SH-SY5Y (cell line): ENCODE data around the gene DEGS2.

ENCODE experiments used
- GATA2 ChIP-seq: IDR thresholded peaks from 2 replicates; pipeline ENCODE4 v1.6.1; 2011; ENCODE audit warnings: mild to moderate bottlenecking, low read depth, low read length
- GATA3 ChIP-seq: IDR thresholded peaks from 2 replicates; pipeline ENCODE4 v1.6.1; 2011; ENCODE audit warnings: low read depth, mild to moderate bottlenecking, low read length, moderate library complexity

GRCh38 chr14:100103250-100104005 lies 56.0 kb downstream of the DEGS2 start:
- TF ChIP-seq GATA2 (no peak), GATA3 (no peak)
